DOHH2 (cell line): ENCODE data around the gene FRYL.

Source experiments
- EZH2phosphoT487 ChIP-seq: fragments of 200-600 bp; sonication (generic); IDR thresholded peaks from 2 replicates; pipeline ENCODE4 v1.6.1; 2017; ENCODE audit warnings: borderline replicate concordance, mild to moderate bottlenecking, antibody characterized with exemption, low read length, moderate library complexity, mixed read lengths
- TF ChIP-seq, protein P1 (sequence below): fragments of 200-600 bp; sonication (generic); IDR thresholded peaks from one replicate; pipeline ENCODE4 v1.5.1; 2014; ENCODE audit warnings: antibody characterized with exemption, mild to moderate bottlenecking, low read depth, low read length; ENCODE audit not compliant: poor library complexity, severe bottlenecking

DNA sequence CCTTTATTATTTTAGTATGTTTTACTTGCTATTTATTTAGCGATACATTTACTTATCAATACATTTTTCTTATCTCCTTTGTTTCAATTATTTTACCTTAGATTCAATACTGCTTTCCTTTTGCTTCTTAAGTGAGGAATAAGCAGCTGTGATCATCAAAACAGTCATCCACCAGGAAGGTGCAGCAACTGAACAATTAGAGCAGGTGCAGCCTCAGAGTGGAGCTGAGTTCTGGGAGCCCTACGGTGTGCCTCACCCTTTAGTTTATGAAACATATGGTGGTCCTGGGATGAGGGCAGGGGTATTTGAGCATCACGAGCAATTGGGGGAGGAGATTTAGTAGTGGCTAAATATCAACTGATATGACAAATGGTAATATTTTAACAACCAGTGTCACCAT, 111.0 kb downstream of the FRYL start:
- TF ChIP-seq, protein P1, sequence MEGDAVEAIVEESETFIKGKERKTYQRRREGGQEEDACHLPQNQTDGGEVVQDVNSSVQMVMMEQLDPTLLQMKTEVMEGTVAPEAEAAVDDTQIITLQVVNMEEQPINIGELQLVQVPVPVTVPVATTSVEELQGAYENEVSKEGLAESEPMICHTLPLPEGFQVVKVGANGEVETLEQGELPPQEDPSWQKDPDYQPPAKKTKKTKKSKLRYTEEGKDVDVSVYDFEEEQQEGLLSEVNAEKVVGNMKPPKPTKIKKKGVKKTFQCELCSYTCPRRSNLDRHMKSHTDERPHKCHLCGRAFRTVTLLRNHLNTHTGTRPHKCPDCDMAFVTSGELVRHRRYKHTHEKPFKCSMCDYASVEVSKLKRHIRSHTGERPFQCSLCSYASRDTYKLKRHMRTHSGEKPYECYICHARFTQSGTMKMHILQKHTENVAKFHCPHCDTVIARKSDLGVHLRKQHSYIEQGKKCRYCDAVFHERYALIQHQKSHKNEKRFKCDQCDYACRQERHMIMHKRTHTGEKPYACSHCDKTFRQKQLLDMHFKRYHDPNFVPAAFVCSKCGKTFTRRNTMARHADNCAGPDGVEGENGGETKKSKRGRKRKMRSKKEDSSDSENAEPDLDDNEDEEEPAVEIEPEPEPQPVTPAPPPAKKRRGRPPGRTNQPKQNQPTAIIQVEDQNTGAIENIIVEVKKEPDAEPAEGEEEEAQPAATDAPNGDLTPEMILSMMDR, result no peak
- no peak for TF ChIP-seq EZH2phosphoT487
